H1 (cell line): Measurements from ENCODE around the gene LRRC72. TPM values are rescaled to one million over a fixed set of nuclear protein-coding genes. Genes with fewer than 3 reads are reported as not detected.

Experiments
- CTCF ChIA-PET: fragments of 300-600 bp; sonication (Branson Sonifier 250); formaldehyde crosslinking; loops from one replicate; lab custom pipeline; 2021; ENCODE audit not compliant: partially characterized antibody; lab: Charles Lee
- POLR2A ChIA-PET: fragments of 300-600 bp; sonication (Branson Sonifier 250); formaldehyde crosslinking; loops from one replicate; lab custom pipeline; 2021; ENCODE audit warnings: inconsistent platforms; ENCODE audit not compliant: partially characterized antibody; lab: Charles Lee
- DNase-seq, 2 experiments: peaks; one replicate each; pipeline versions ENCODE4 v3.0.0 to v3.0.0-alpha.2; 2010 to 2022; ENCODE audit warnings: low spot score in 2 of 2, low read depth in 1 of 2, mixed read lengths in 1 of 2
- FAIRE-seq: peaks from 2 replicates; lab custom pipeline; 2011; peaks lifted over from hg19 to GRCh38; lab: Jason Lieb, UNC
- H2AFZ ChIP-seq: 2 replicates; pipeline ENCODE4 v1.8.1; 2012; ENCODE audit warnings: low read length, inconsistent platforms
- H2AK5ac ChIP-seq: 2 replicates; pipeline ENCODE4 v1.6.1; 2013; ENCODE audit warnings: low read depth, low read length
- H2BK120ac ChIP-seq: replicated peaks from 2 replicates; pipeline ENCODE3; 2013; ENCODE audit warnings: low read depth, low read length, inconsistent platforms
- H2BK12ac ChIP-seq: 2 replicates; pipeline ENCODE4 v1.6.1; 2013; ENCODE audit warnings: low read depth, low read length
- H2BK15ac ChIP-seq: 2 replicates; pipeline ENCODE4 v1.6.1; 2013; ENCODE audit warnings: low read length
- H2BK20ac ChIP-seq: 2 replicates; pipeline ENCODE4 v1.6.1; 2013; ENCODE audit warnings: low read length
- H2BK5ac ChIP-seq: 2 replicates; pipeline ENCODE4 v1.6.1; 2013; ENCODE audit warnings: low read depth, low read length
- H3K14ac ChIP-seq: 2 replicates; pipeline ENCODE4 v1.6.1; 2013; ENCODE audit warnings: inconsistent platforms; ENCODE audit not compliant: insufficient read length
- H3K18ac ChIP-seq: 2 replicates; pipeline ENCODE4 v1.6.1; 2013; ENCODE audit warnings: low read length; ENCODE audit errors: extremely low read depth
- H3K23ac ChIP-seq: 2 replicates; pipeline ENCODE4 v1.6.1; 2013; ENCODE audit warnings: inconsistent platforms; ENCODE audit not compliant: insufficient read length
- H3K23me2 ChIP-seq: 2 replicates; pipeline ENCODE4 v1.6.1; 2013; ENCODE audit warnings: low read depth, low read length
- H3K27ac ChIP-seq: 2 replicates; pipeline ENCODE4 v1.6.1; 2011; ENCODE audit warnings: low read depth, low read length, inconsistent platforms
- H3K27me3 ChIP-seq, 4 experiments: replicated peaks in 1 of 4; 1 replicate in 1 of 4; 2 replicates in 3 of 4; pipeline versions ENCODE4 v1.6.1 to v1.8.1; 2011 to 2013; ENCODE audit warnings: low read length in 3 of 4, mild to moderate bottlenecking in 3 of 4, inconsistent platforms in 2 of 4, mixed read lengths in 2 of 4, moderate library complexity in 1 of 4; ENCODE audit not compliant: control insufficient read depth in 3 of 4, insufficient read depth in 3 of 4; ENCODE audit errors: extremely low read depth in 1 of 4
- H3K36me3 ChIP-seq, 4 experiments: 2 replicates each; pipeline versions ENCODE4 v1.6.1 to v1.8.1; 2011 to 2013; ENCODE audit warnings: mild to moderate bottlenecking in 4 of 4, low read length in 3 of 4, moderate library complexity in 2 of 4, control low read depth in 1 of 4, inconsistent platforms in 1 of 4; ENCODE audit not compliant: insufficient read depth in 4 of 4, control insufficient read depth in 2 of 4
- H3K4ac ChIP-seq: replicated peaks from 2 replicates; pipeline ENCODE3; 2013; ENCODE audit warnings: low read length, low read depth, mixed read lengths, inconsistent platforms; ENCODE audit not compliant: insufficient read length
- H3K4me1 ChIP-seq, 4 experiments: replicated peaks in 1 of 4; 1 replicate in 1 of 4; 2 replicates in 3 of 4; pipeline versions ENCODE4 v1.6.1 to v1.8.1; 2011 to 2013; ENCODE audit warnings: low read length in 3 of 4, inconsistent platforms in 2 of 4, mixed read lengths in 1 of 4; ENCODE audit not compliant: insufficient read depth in 4 of 4, control insufficient read depth in 3 of 4
- H3K4me2 ChIP-seq, 2 experiments: 2 replicates each; pipeline versions ENCODE4 v1.6.1 to v1.8.1; 2011 to 2013; ENCODE audit warnings: low read depth in 2 of 2, low read length in 2 of 2, control low read depth in 1 of 2, inconsistent platforms in 1 of 2, mild to moderate bottlenecking in 1 of 2; ENCODE audit not compliant: insufficient read depth in 1 of 2
- H3K4me3 ChIP-seq, 4 experiments: fragments of 200-600, 300-600 bp in 1 of 4; sonication (generic), shearing (Covaris generic), sonication (Bioruptor Twin) in 1 of 4; 2 replicates each; pipeline versions ENCODE4 v1.5.1 to v1.8.1; 2011 to 2016; ENCODE audit warnings: low read length in 4 of 4, low read depth in 3 of 4, control low read depth in 2 of 4, inconsistent platforms in 2 of 4, mild to moderate bottlenecking in 2 of 4, mixed read lengths in 1 of 4, moderate library complexity in 1 of 4; ENCODE audit not compliant: insufficient read depth in 2 of 4; ENCODE audit errors: extremely low read depth in 1 of 4
- H3K56ac ChIP-seq: replicated peaks from 2 replicates; pipeline ENCODE3; 2013; ENCODE audit warnings: low read depth, mild to moderate bottlenecking, mixed read lengths, low read length, inconsistent platforms; ENCODE audit not compliant: insufficient read length
- H3K79me1 ChIP-seq: 2 replicates; pipeline ENCODE4 v1.6.1; 2013; ENCODE audit warnings: low read depth, low read length, control low read depth
- H3K79me2 ChIP-seq, 2 experiments: 2 replicates each; pipeline versions ENCODE4 v1.6.1 to v1.8.1; 2012 to 2013; ENCODE audit warnings: low read length in 2 of 2, mild to moderate bottlenecking in 2 of 2, inconsistent platforms in 1 of 2; ENCODE audit not compliant: insufficient read depth in 2 of 2, control insufficient read depth in 1 of 2
- H3K9ac ChIP-seq, 4 experiments: replicated peaks in 1 of 4; 1 replicate in 1 of 4; 2 replicates in 3 of 4; pipeline versions ENCODE4 v1.6.1 to v1.8.1; 2011 to 2013; ENCODE audit warnings: low read depth in 3 of 4, low read length in 3 of 4, control low read depth in 2 of 4, mild to moderate bottlenecking in 2 of 4, moderate library complexity in 2 of 4, inconsistent platforms in 1 of 4; ENCODE audit errors: extremely low read depth in 1 of 4
- H3K9me3 ChIP-seq, 2 experiments: 2 replicates each; pipeline versions ENCODE4 v1.6.1 to v1.8.1; 2012 to 2013; ENCODE audit warnings: mild to moderate bottlenecking in 2 of 2, moderate library complexity in 2 of 2, control low read depth in 1 of 2, inconsistent platforms in 1 of 2, low read depth in 1 of 2, low read length in 1 of 2, mixed read lengths in 1 of 2; ENCODE audit not compliant: insufficient read depth in 2 of 2
- H4K20me1 ChIP-seq, 2 experiments: replicated peaks in 1 of 2; 2 replicates each; pipeline versions ENCODE3 to v1.8.1; 2011 to 2013; ENCODE audit warnings: inconsistent platforms in 2 of 2, low read length in 2 of 2, mild to moderate bottlenecking in 1 of 2; ENCODE audit not compliant: insufficient read depth in 2 of 2, control insufficient read depth in 1 of 2
- H4K5ac ChIP-seq: 2 replicates; pipeline ENCODE4 v1.6.1; 2013; ENCODE audit warnings: low read length, low read depth, mixed read lengths, inconsistent platforms; ENCODE audit not compliant: insufficient read length
- H4K8ac ChIP-seq: 2 replicates; pipeline ENCODE4 v1.8.0; 2013; ENCODE audit warnings: mild to moderate bottlenecking, moderate library complexity, low read length, inconsistent platforms; ENCODE audit not compliant: insufficient read depth; ENCODE audit errors: extremely low read depth
- H4K91ac ChIP-seq: replicated peaks from 2 replicates; pipeline ENCODE3; 2013; ENCODE audit warnings: low read length, mixed read lengths, inconsistent platforms; ENCODE audit not compliant: insufficient read length
- ASH2L ChIP-seq: fragments of 200-600, 300-600 bp; sonication (generic); IDR thresholded peaks from one replicate; pipeline ENCODE4 v1.7.1; 2017; ENCODE audit warnings: low read length
- ATF3 ChIP-seq: IDR thresholded peaks from 2 replicates; pipeline ENCODE4 v1.6.1; 2011; ENCODE audit warnings: low read depth, mild to moderate bottlenecking, low read length; ENCODE audit not compliant: insufficient read depth
- CHD2 ChIP-seq: IDR thresholded peaks from 2 replicates; pipeline ENCODE4 v1.6.1; 2012; ENCODE audit warnings: low read length, improper control_type of control experiment
- JUN ChIP-seq: IDR thresholded peaks from 2 replicates; pipeline ENCODE4 v1.6.1; 2011; ENCODE audit warnings: low read depth, mild to moderate bottlenecking, improper control_type of control experiment, low read length
- JUND ChIP-seq: IDR thresholded peaks from 2 replicates; pipeline ENCODE4 v1.6.1; 2011; ENCODE audit warnings: mild to moderate bottlenecking, improper control_type of control experiment, low read length
- RBBP5 ChIP-seq: IDR thresholded peaks from 2 replicates; pipeline ENCODE4 v1.7.1; 2012; ENCODE audit warnings: low read depth, mild to moderate bottlenecking, inconsistent platforms, low read length, moderate library complexity, borderline replicate concordance
- RFX5 ChIP-seq: IDR thresholded peaks from 2 replicates; pipeline ENCODE4 v1.6.1; 2011; ENCODE audit warnings: low read depth, low read length, improper control_type of control experiment, borderline replicate concordance
- RXRA ChIP-seq: IDR thresholded peaks from 2 replicates; pipeline ENCODE4 v1.6.1; 2011; ENCODE audit warnings: low read depth, mild to moderate bottlenecking, low read length, moderate library complexity; ENCODE audit not compliant: insufficient read depth
- SAP30 ChIP-seq: fragments of 300-600 bp; sonication (generic); IDR thresholded peaks from 2 replicates; pipeline ENCODE4 v1.7.1; 2012; ENCODE audit warnings: low read length, moderate library complexity, mild to moderate bottlenecking, inconsistent platforms; ENCODE audit not compliant: insufficient read depth, insufficient replicate concordance
- SIRT6 ChIP-seq: IDR thresholded peaks from one replicate; pipeline ENCODE4 v1.7.1; 2012; ENCODE audit warnings: low read length, inconsistent platforms
- SIX5 ChIP-seq: IDR thresholded peaks from 2 replicates; pipeline ENCODE4 v1.6.1; 2011; ENCODE audit warnings: mild to moderate bottlenecking, low read depth, low read length
- WGBS, 2 experiments: shearing (Covaris generic) in 1 of 2; methylation state at CpG; one replicate each; pipeline versions ENCODE4 v1.1.6 to v1.1.7; 2013 to 2015; ENCODE audit warnings: low lambda C conversion rate in 2 of 2, mixed read lengths in 2 of 2, inconsistent platforms in 1 of 2, low coverage in 1 of 2, missing lambda C conversion rate in 1 of 2; ENCODE audit not compliant: insufficient replicate concordance in 2 of 2, insufficient coverage in 1 of 2, insufficient read length in 1 of 2; ENCODE audit errors: extremely low coverage in 1 of 2, missing lambda C conversion rate in 1 of 2; 5-methylcytosine and 5-hydroxymethylcytosine counted together
- polyA plus RNA-seq, 7 experiments: library from polyadenylated mRNA; depleted of rRNA in 3 of 7; stranded (reverse) in 5 of 7; unstranded in 2 of 7; fragments of >200 nt in 5 of 7; fragments of 200-250 nt in 2 of 7; gene quantifications; 1 replicate in 5 of 7; 2 replicates in 1 of 7; 4 replicates in 1 of 7; pipeline versions ENCODE4 v1.2.1 to v1.2.3, GENCODE V29; 2011 to 2013; ENCODE audit warnings: missing spikeins in 2 of 7, mixed read lengths in 2 of 7
- total RNA-seq: library from RNA; stranded (reverse); fragmentation: NEBNext Ultra II Directional; extraction: Animal tissue kit (Norgen Biotek cat#: 25700); gene quantifications from 2 replicates; pipeline ENCODE4 v1.2.1, GENCODE V29; 2021

The LRRC72 gene
- total and polyA plus RNA-seq, 2 of the 8 experiments (the other 6 are each of a cell fraction or from before 2014, with no cell fraction given): not detected

DNA sequence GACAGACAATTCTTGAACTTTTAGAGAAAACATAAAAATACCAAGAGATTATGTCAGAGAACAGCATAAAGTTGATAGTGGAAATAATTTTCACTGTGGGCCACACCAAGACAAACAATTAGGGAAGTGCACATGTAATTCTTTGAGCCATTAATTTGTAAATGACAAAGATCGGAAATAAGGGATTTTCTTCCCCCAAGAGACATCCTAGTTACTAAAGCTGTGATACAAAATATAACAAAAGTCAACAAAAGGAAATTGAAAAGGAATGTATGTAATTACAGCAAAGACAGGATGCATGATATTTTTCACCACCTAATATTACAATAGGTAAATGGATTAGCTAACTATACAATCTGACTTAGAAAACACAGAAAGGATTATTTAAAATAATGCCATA is 12.4 kb upstream of the LRRC72 start:
- no peak overlapping the region for H3K4ac ChIP-seq
- no peak overlapping the region for H3K4me3 ChIP-seq
- H2BK12ac ChIP-seq: no peak overlapping the region
- H2BK5ac ChIP-seq: no peak overlapping the region
- H3K23ac ChIP-seq: no peak overlapping the region
- H3K36me3 ChIP-seq: no peaks in the 10 kb centered on the region
- no peak overlapping the region for H2BK15ac ChIP-seq
- no peaks in the 10 kb centered on the region for H3K27me3 ChIP-seq
- WGBS, 2 experiments: 86% methylated on average over 1 of the region's 1 CpG; no CpG with 5 or more reads in 1 of the 2 experiments
- no peaks in the 10 kb centered on the region for H3K79me2 ChIP-seq
- H4K91ac ChIP-seq: no peak overlapping the region
- no peak overlapping the region for H2BK120ac ChIP-seq
- H3K79me1 ChIP-seq: no peaks in the 10 kb centered on the region
- H3K9me3 ChIP-seq: no peaks in the 10 kb centered on the region
- no peaks in the 10 kb centered on the region for H4K20me1 ChIP-seq
- no peak overlapping the region for H3K18ac ChIP-seq
- TF ChIP-seq SIRT6: no peak
- TF ChIP-seq ATF3: no peak
- no peak for TF ChIP-seq JUND
- no peak for TF ChIP-seq ASH2L
- TF ChIP-seq RFX5: no peak
- TF ChIP-seq SIX5: no peak
- no peak for TF ChIP-seq RBBP5
- TF ChIP-seq JUN: no peak
- TF ChIP-seq SAP30: no peak
- no peak for TF ChIP-seq RXRA
- TF ChIP-seq CHD2: no peak
- no peak overlapping the region for H3K4me2 ChIP-seq
- no peak overlapping the region for H3K56ac ChIP-seq
- H3K23me2 ChIP-seq: no peaks in the 10 kb centered on the region
- H2BK20ac ChIP-seq: no peak overlapping the region
- no peaks in the 10 kb centered on the region; a peak in 1 of 7 replicates for H3K4me1 ChIP-seq
- no peak overlapping the region for H3K14ac ChIP-seq
- H2AFZ ChIP-seq: no peak overlapping the region
- ChIA-PET POLR2A (no interaction called here), CTCF (interaction anchor here (0.6 to 1.2 kb wide), 2 partner anchors 36 to 40 kb away, joined by 3 read pairs; no protein-coding TSS in a partner anchor)
- DNase-seq (no peak), FAIRE-seq (no peak)
- H4K8ac ChIP-seq: no peak overlapping the region
- H3K27ac ChIP-seq: no peak overlapping the region
- no peak overlapping the region for H2AK5ac ChIP-seq
- H3K9ac ChIP-seq: no peak overlapping the region
- H4K5ac ChIP-seq: no peak overlapping the region
